GM23338 (cell line): Measurements from ENCODE around the gene DIAPH3. TPM values are rescaled to one million over a fixed set of nuclear protein-coding genes. Genes with fewer than 3 reads are reported as not detected.

Source experiments
- ATAC-seq: fragments of 200-7000 bp; cut with Tn5 transposase; 3 replicates; pipeline ENCODE4 v1.9.1; 2020
- DNase-seq: peaks from one replicate; pipeline ENCODE4 v3.0.0-alpha.2; 2015; ENCODE audit warnings: low spot score
- H2AFZ ChIP-seq: fragments of 200-600 bp; sonication (generic); 2 replicates; pipeline ENCODE4 v1.8.0; 2016; ENCODE audit warnings: antibody characterized with exemption, mild to moderate bottlenecking, moderate library complexity
- H3F3A ChIP-seq: fragments of 200-600 bp; sonication (generic); replicated peaks from 2 replicates; pipeline ENCODE4 v1.8.0; 2017; ENCODE audit warnings: antibody characterized with exemption, mixed run types, low read depth
- H3K27ac ChIP-seq: fragments of 200-600 bp; sonication (generic); 2 replicates; pipeline ENCODE4 v1.6.1; 2016; ENCODE audit warnings: low read depth
- H3K27me3 ChIP-seq: fragments of 200-600 bp; sonication (generic); 2 replicates; pipeline ENCODE4 v1.8.0; 2016; ENCODE audit warnings: mild to moderate bottlenecking, mixed run types, moderate library complexity; ENCODE audit not compliant: insufficient read depth
- H3K36me3 ChIP-seq: fragments of 200-600 bp; sonication (generic); 2 replicates; pipeline ENCODE4 v1.8.0; 2016; ENCODE audit warnings: mild to moderate bottlenecking; ENCODE audit not compliant: insufficient read depth
- H3K4me1 ChIP-seq: fragments of 200-600 bp; sonication (generic); 2 replicates; pipeline ENCODE4 v1.8.0; 2016; ENCODE audit warnings: mild to moderate bottlenecking, moderate library complexity; ENCODE audit not compliant: insufficient read depth
- H3K4me2 ChIP-seq: fragments of 200-600 bp; sonication (generic); 2 replicates; pipeline ENCODE4 v1.7.1; 2017; ENCODE audit warnings: mixed run types
- H3K4me3 ChIP-seq: fragments of 200-600 bp; sonication (generic); 2 replicates; pipeline ENCODE4 v1.6.1; 2016; ENCODE audit warnings: mixed run types
- H3K79me2 ChIP-seq: fragments of 200-600 bp; sonication (generic); replicated peaks from 2 replicates; pipeline ENCODE4 v1.8.0; 2017; ENCODE audit warnings: mild to moderate bottlenecking; ENCODE audit not compliant: insufficient read depth
- H3K9me2 ChIP-seq: fragments of 200-600 bp; sonication (generic); 2 replicates; pipeline ENCODE4 v1.8.0; 2017; ENCODE audit not compliant: insufficient read depth
- H4K20me1 ChIP-seq: fragments of 200-600 bp; sonication (generic); replicated peaks from 2 replicates; pipeline ENCODE4 v1.8.0; 2017; ENCODE audit warnings: mild to moderate bottlenecking; ENCODE audit not compliant: insufficient read depth
- H3K27ac Mint-ChIP-seq: 2 replicates; pipeline ENCODE4 v1.8.0; 2020; ENCODE audit warnings: inconsistent platforms, mild to moderate bottlenecking, moderate library complexity, mixed read lengths
- H3K27me3 Mint-ChIP-seq: 3 replicates; pipeline ENCODE4 v1.8.0; 2022; ENCODE audit warnings: low read depth, mild to moderate bottlenecking, moderate library complexity, mixed read lengths, inconsistent platforms; ENCODE audit not compliant: insufficient read depth, poor library complexity
- H3K36me3 Mint-ChIP-seq: 3 replicates; pipeline ENCODE4 v1.8.0; 2021; ENCODE audit warnings: low read depth, mild to moderate bottlenecking, inconsistent platforms, moderate library complexity, mixed read lengths
- H3K4me1 Mint-ChIP-seq: 3 replicates; pipeline ENCODE4 v1.8.0; 2020; ENCODE audit warnings: mild to moderate bottlenecking, inconsistent platforms, mixed read lengths
- H3K4me3 Mint-ChIP-seq: 3 replicates; pipeline ENCODE4 v1.8.0; 2021; ENCODE audit warnings: moderate library complexity, mild to moderate bottlenecking, inconsistent platforms, mixed read lengths
- H3K9me3 Mint-ChIP-seq: 3 replicates; pipeline ENCODE4 v1.8.0; 2020; ENCODE audit warnings: moderate library complexity, mild to moderate bottlenecking, inconsistent platforms, mixed read lengths
- CTCF ChIP-seq, 2 experiments: fragments of 200-600 bp in 1 of 2; sonication (generic) in 1 of 2; conservative IDR thresholded peaks; 2 replicates each; pipeline versions ENCODE4 v1.5.1 to v1.6.1; 2016 to 2017; ENCODE audit warnings: antibody characterized with exemption in 2 of 2, low read depth in 2 of 2, mild to moderate bottlenecking in 2 of 2, moderate library complexity in 1 of 2
- EZH2 ChIP-seq: fragments of 200-600 bp; sonication (generic); IDR thresholded peaks from one replicate; pipeline ENCODE4 v1.8.0; 2017; ENCODE audit warnings: antibody characterized with exemption, mild to moderate bottlenecking, low read depth; ENCODE audit not compliant: unreplicated experiment
- EZH2phosphoT487 ChIP-seq: fragments of 200-600 bp; sonication (generic); IDR thresholded peaks from one replicate; pipeline ENCODE4 v1.8.1; 2018; ENCODE audit warnings: antibody characterized with exemption; ENCODE audit not compliant: unreplicated experiment
- POLR2AphosphoS5 ChIP-seq: IDR thresholded peaks from 2 replicates; pipeline ENCODE4 v1.6.1; 2016; ENCODE audit warnings: antibody characterized with exemption, low read depth
- ZNF114 ChIP-seq: fragments of 250-450 bp; sonication (Bioruptor Pico); IDR thresholded peaks from 2 replicates; pipeline ENCODE4 v1.5.0; 2020; ENCODE audit warnings: mild to moderate bottlenecking, moderate library complexity
- ZNF462 ChIP-seq: fragments of 250-450 bp; sonication (Bioruptor Pico); IDR thresholded peaks from 2 replicates; pipeline ENCODE4 v1.5.0; 2020; ENCODE audit warnings: mild to moderate bottlenecking, moderate library complexity
- polyA plus RNA-seq: library from polyadenylated mRNA; unstranded; fragments of >200 nt; fragmentation: Nextera tagmentation; extraction: Ambion mirVana; gene quantifications from 2 replicates; pipeline ENCODE4 v1.2.1, GENCODE V29; 2016
- total RNA-seq: library from RNA; depleted of rRNA; stranded (reverse); fragments of >200 nt; shearing (Covaris generic); gene quantifications from 2 replicates; pipeline ENCODE4 v1.2.3, GENCODE V29; 2014

DIAPH3 gene
- total and polyA plus RNA-seq, 2 experiments from 2014 or later: 23.4 to 30.2 TPM

- Mint-ChIP-seq H3K27ac (no peak overlapping the region), H3K9me3 (no peaks in the 10 kb centered on the region), H3K4me1 (peaks cover 48% of the 10 kb centered on the region), H3K27me3 (peaks cover 2% of the 10 kb centered on the region), H3K36me3 (no peaks in the 10 kb centered on the region), H3K4me3 (no peak overlapping the region)
- no peak for DNase-seq
- no peak for TF ChIP-seq EZH2phosphoT487
- TF ChIP-seq ZNF462 (CRISPR knock-in tag): no peak
- no peak for TF ChIP-seq EZH2
- TF ChIP-seq CTCF (conservative IDR thresholded peaks at IDR 0.05; ENCODE audit: low read depth in 2 of 2): no peak
- no peak for TF ChIP-seq POLR2AphosphoS5
- TF ChIP-seq ZNF114: no peak
- no peak overlapping the region for H3K27ac ChIP-seq
- H3K4me3 ChIP-seq: no peak overlapping the region
- no peak overlapping the region for H2AFZ ChIP-seq
- H4K20me1 ChIP-seq: no peaks in the 10 kb centered on the region
- no peaks in the 10 kb centered on the region for H3K27me3 ChIP-seq
- H3K36me3 ChIP-seq: no peaks in the 10 kb centered on the region
- H3K79me2 ChIP-seq: no peaks in the 10 kb centered on the region
- H3K4me1 ChIP-seq: peaks cover 48% of the 10 kb centered on the region
- no peaks in the 10 kb centered on the region for H3K9me2 ChIP-seq
- no peak for ATAC-seq
- no peaks in the 10 kb centered on the region for H3F3A ChIP-seq
- no peak overlapping the region for H3K4me2 ChIP-seq
Observed at GRCh38 chr13:59684105-59684504, 479.6 kb downstream of the DIAPH3 start.
